B cell (primary cell): ENCODE results near the gene UNC13C.

ENCODE experiments used
- CTCF ChIP-seq: fragments of 200-600 bp; IDR thresholded peaks from one replicate; pipeline ENCODE4 v1.8.0; 2022; ENCODE audit warnings: antibody characterized with exemption, mild to moderate bottlenecking
- EZH2 ChIP-seq: IDR thresholded peaks from 2 replicates; pipeline ENCODE4 v1.6.1; 2012; ENCODE audit warnings: borderline replicate concordance, low read depth, mild to moderate bottlenecking, moderate library complexity, low read length; ENCODE audit not compliant: insufficient read depth, poor library complexity, severe bottlenecking

- TF ChIP-seq CTCF (no peak), EZH2 (no peak)
Measured at GRCh38 chr15:54502416-54503075, 524.3 kb downstream of the UNC13C start.
